Caco-2 (cell line): ENCODE measurements around the gene OXER1. TPM values are rescaled to one million over a fixed set of nuclear protein-coding genes. Genes with fewer than 3 reads are reported as not detected.

Source experiments
- BruUV-seq: library from RNA; stranded (reverse); fragments of 400-500 nt; replicated peaks from 2 replicates; lab custom pipeline; 2021; lab: Mats Ljungman, UMichigan
- CTCF ChIA-PET: fragments of 300-600 bp; sonication (Branson Sonifier 250); formaldehyde crosslinking; loops from one replicate; lab custom pipeline; 2022; ENCODE audit warnings: antibody characterized with exemption; lab: Charles Lee
- POLR2A ChIA-PET: fragments of 300-600 bp; sonication (Branson Sonifier 250); formaldehyde crosslinking; loops from one replicate; lab custom pipeline; 2022; ENCODE audit warnings: antibody characterized with exemption; lab: Charles Lee
- DNase-seq, 2 experiments: peaks; one replicate each; pipeline versions ENCODE4 v3.0.0 to v3.0.0-alpha.2; 2020 to 2022
- H3K27me3 ChIP-seq: replicated peaks from 2 replicates; pipeline ENCODE4 v1.6.0; 2011; ENCODE audit warnings: low read length; ENCODE audit not compliant: control insufficient read depth, insufficient read depth
- H3K36me3 ChIP-seq: 2 replicates; pipeline ENCODE4 v1.5.1; 2011; ENCODE audit warnings: low read length; ENCODE audit not compliant: control insufficient read depth, insufficient read depth
- H3K4me1 ChIP-seq: fragments of 250-450 bp; sonication (Bioruptor Pico); 2 replicates; pipeline ENCODE4 v1.5.1; 2020; ENCODE audit warnings: mild to moderate bottlenecking
- H3K4me3 ChIP-seq: 2 replicates; pipeline ENCODE4 v1.5.1; 2011; ENCODE audit warnings: low read depth, mild to moderate bottlenecking, control low read depth, low read length
- H3K9me3 ChIP-seq: fragments of 250-450 bp; sonication (Bioruptor Pico); 2 replicates; pipeline ENCODE4 v1.5.1; 2020; ENCODE audit warnings: mild to moderate bottlenecking, moderate library complexity
- H3K27ac Mint-ChIP-seq: one replicate; pipeline ENCODE4 v1.8.0; 2022; ENCODE audit warnings: mixed read lengths; ENCODE audit not compliant: unreplicated experiment
- H3K27me3 Mint-ChIP-seq: one replicate; pipeline ENCODE4 v1.8.0; 2022; ENCODE audit warnings: mixed read lengths; ENCODE audit not compliant: insufficient read depth, unreplicated experiment
- H3K36me3 Mint-ChIP-seq: one replicate; pipeline ENCODE4 v1.8.0; 2022; ENCODE audit warnings: mild to moderate bottlenecking, mixed read lengths; ENCODE audit not compliant: insufficient read depth, unreplicated experiment
- H3K4me1 Mint-ChIP-seq: one replicate; pipeline ENCODE4 v1.8.0; 2022; ENCODE audit warnings: low read depth, mixed read lengths; ENCODE audit not compliant: unreplicated experiment
- H3K4me3 Mint-ChIP-seq: one replicate; pipeline ENCODE4 v1.8.0; 2022; ENCODE audit warnings: mild to moderate bottlenecking, moderate library complexity, mixed read lengths; ENCODE audit not compliant: unreplicated experiment
- H3K9me3 Mint-ChIP-seq: one replicate; pipeline ENCODE4 v1.8.0; 2022; ENCODE audit warnings: mixed read lengths; ENCODE audit not compliant: unreplicated experiment
- CTCF ChIP-seq, 2 experiments: fragments of 200-600 bp in 1 of 2; IDR thresholded peaks; 1 replicate in 1 of 2; 2 replicates in 1 of 2; pipeline versions ENCODE4 v1.5.1 to v1.8.0; 2011 to 2022; ENCODE audit warnings: antibody characterized with exemption in 1 of 2, control low read depth in 1 of 2, inconsistent platforms in 1 of 2, low read depth in 1 of 2, low read length in 1 of 2, mild to moderate bottlenecking in 1 of 2, moderate library complexity in 1 of 2; ENCODE audit not compliant: insufficient read depth in 1 of 2, severe bottlenecking in 1 of 2, unreplicated experiment in 1 of 2
- intact Hi-C: fragments of 100-400 bp; cut with micrococcal nuclease; formaldehyde crosslinking; loops from one replicate; pipeline ENCODE4 v1.10.0; 2022; ENCODE audit not compliant: unreplicated experiment
- total RNA-seq: library from RNA; stranded (reverse); gene quantifications from 2 replicates; pipeline ENCODE4 v1.2.3, GENCODE V29; 2022

OXER1 gene
- total RNA-seq, 1 experiment from 2014 or later, result 10.9 TPM

GRCh38 chr2:42792583-42793333, 28.8 kb upstream of the OXER1 start, which contains the start of gene HAAO:
Gene HAAO, minus strand, starts transcription at chr2:42792583. Its CDS starts 47 bp downstream, at chr2:42792536.
- peak within 1 kb of the TSS; percentile 79 for H3K4me3 Mint-ChIP-seq
- no peak for TF ChIP-seq CTCF (IDR thresholded peaks at IDR 0.05; ENCODE audit: insufficient read depth in 1 of 2, low read depth in 1 of 2, low read length in 1 of 2, severe bottlenecking in 1 of 2, unreplicated experiment in 1 of 2)
- peak within 1 kb of the TSS; percentile 87 for H3K4me3 ChIP-seq
- H3K9me3 ChIP-seq, result no peaks in the 10 kb centered on the region
- H3K36me3 Mint-ChIP-seq, result peaks cover 35% of the 10 kb centered on the region
- DNase-seq, result peak; percentile 91 to 95
- H3K27ac Mint-ChIP-seq, result peak within 1 kb of the TSS; percentile 82
- CTCF ChIA-PET, result interaction anchor here (0.6 to 3.4 kb wide), 2 partner anchors 17 to 610 kb away, joined by 3 to 33 read pairs; no protein-coding TSS in a partner anchor
- intact Hi-C loops, result no loop called here
- H3K27me3 Mint-ChIP-seq, result no peaks in the 10 kb centered on the region
- H3K27me3 ChIP-seq, result no peaks in the 10 kb centered on the region
- peaks cover 12% of the 10 kb centered on the region for H3K4me1 ChIP-seq
- peaks cover 46% of the 10 kb centered on the region for H3K4me1 Mint-ChIP-seq
- H3K36me3 ChIP-seq, result peaks cover 6% of the 10 kb centered on the region; the same call in 1 of the 2 replicates
- H3K9me3 Mint-ChIP-seq, result no peaks in the 10 kb centered on the region
- POLR2A ChIA-PET, result interaction anchor here (1.0 to 1.3 kb wide), 6 partner anchors 12 to 118 kb away, joined by 3 to 17 read pairs (median 4); no protein-coding TSS in a partner anchor
- BruUV-seq, result no TSS peak

- H3K36me3 ChIP-seq, result peaks cover 6% of the 10 kb centered on the region; the same call in 1 of the 2 replicates
- no peaks in the 10 kb centered on the region for H3K9me3 Mint-ChIP-seq
- peaks cover 37% of the 10 kb centered on the region for H3K36me3 Mint-ChIP-seq
- peaks cover 49% of the 10 kb centered on the region for H3K4me1 Mint-ChIP-seq
- TF ChIP-seq CTCF (IDR thresholded peaks at IDR 0.05; ENCODE audit: insufficient read depth in 1 of 2, low read depth in 1 of 2, low read length in 1 of 2, severe bottlenecking in 1 of 2, unreplicated experiment in 1 of 2), result peak in 1 of 2 experiments; percentile 8
- TSS peak; percentile 67 for BruUV-seq
- no peak for DNase-seq
- peak overlapping the region; percentile 79 for H3K4me3 Mint-ChIP-seq
- CTCF ChIA-PET, result interaction anchor here (0.7 to 3.4 kb wide), 2 partner anchors 18 to 1898 kb away, joined by 6 to 33 read pairs; no protein-coding TSS in a partner anchor
- POLR2A ChIA-PET, result interaction anchor here (0.6 to 1.3 kb wide), 7 partner anchors 11 to 117 kb away, joined by 3 to 17 read pairs (median 4); no protein-coding TSS in a partner anchor
- no peaks in the 10 kb centered on the region for H3K27me3 ChIP-seq
- H3K4me1 ChIP-seq, result peaks cover 18% of the 10 kb centered on the region
- no peaks in the 10 kb centered on the region for H3K9me3 ChIP-seq
- peak overlapping the region; percentile 82 for H3K27ac Mint-ChIP-seq
- H3K27me3 Mint-ChIP-seq, result no peaks in the 10 kb centered on the region
- intact Hi-C loops, result no loop called here
- H3K4me3 ChIP-seq, result peak overlapping the region; percentile 87
These were observed 28.2 kb upstream of the OXER1 start for GRCh38 chr2:42792087-42792582.

GRCh38 chr2:42791606-42792005, 27.7 kb upstream of the OXER1 start:
- Mint-ChIP-seq H3K27ac (peak overlapping the region; percentile 82), H3K4me3 (peak overlapping the region; percentile 79), H3K4me1 (peaks cover 54% of the 10 kb centered on the region), H3K27me3 (no peaks in the 10 kb centered on the region), H3K36me3 (peaks cover 41% of the 10 kb centered on the region), H3K9me3 (no peaks in the 10 kb centered on the region)
- Histone ChIP-seq H3K27me3 (no peaks in the 10 kb centered on the region), H3K4me1 (peaks cover 18% of the 10 kb centered on the region), H3K4me3 (peak overlapping the region; percentile 87), H3K9me3 (no peaks in the 10 kb centered on the region), H3K36me3 (peaks cover 6% of the 10 kb centered on the region; the same call in 1 of the 2 replicates)
- no TSS peak for BruUV-seq
- CTCF ChIA-PET, result interaction anchor here (0.7 to 3.4 kb wide), 2 partner anchors 18 to 1898 kb away, joined by 6 to 33 read pairs; no protein-coding TSS in a partner anchor
- no peak for DNase-seq
- no peak for TF ChIP-seq CTCF (IDR thresholded peaks at IDR 0.05; ENCODE audit: insufficient read depth in 1 of 2, low read depth in 1 of 2, low read length in 1 of 2, severe bottlenecking in 1 of 2, unreplicated experiment in 1 of 2)
- POLR2A ChIA-PET, result interaction anchor here (0.6 to 1.2 kb wide), 2 partner anchors 18 kb away, joined by 3 to 17 read pairs; no protein-coding TSS in a partner anchor
- intact Hi-C loops, result no loop called here
